H9 (cell line): ENCODE results near the gene CCNY. TPM values are rescaled to one million over a fixed set of nuclear protein-coding genes. Genes with fewer than 3 reads are reported as not detected.

Experiments
- DNase-seq: peaks from one replicate; pipeline ENCODE4 v3.0.0-alpha.2; 2017
- H2AFZ ChIP-seq: one replicate; pipeline ENCODE4 v1.6.1; 2013; ENCODE audit warnings: mild to moderate bottlenecking, low read length, control low read depth, moderate library complexity
- H2AK5ac ChIP-seq: 2 replicates; pipeline ENCODE4 v1.6.1; 2013; ENCODE audit warnings: low read length, control low read depth, mixed read lengths; ENCODE audit not compliant: insufficient read length
- H2BK120ac ChIP-seq: one replicate; pipeline ENCODE4 v1.6.1; 2013; ENCODE audit warnings: low read depth, mild to moderate bottlenecking, low read length, control low read depth, inconsistent platforms; ENCODE audit not compliant: poor library complexity, severe bottlenecking
- H2BK12ac ChIP-seq: 2 replicates; pipeline ENCODE4 v1.6.1; 2013; ENCODE audit warnings: low read length, control low read depth, mixed read lengths, low read depth; ENCODE audit not compliant: insufficient read length
- H2BK15ac ChIP-seq: 2 replicates; pipeline ENCODE4 v1.6.1; 2013; ENCODE audit warnings: low read depth, low read length, control low read depth
- H2BK20ac ChIP-seq: one replicate; pipeline ENCODE4 v1.6.1; 2013; ENCODE audit warnings: low read depth, mild to moderate bottlenecking, low read length, control low read depth, inconsistent platforms; ENCODE audit not compliant: poor library complexity, severe bottlenecking
- H2BK5ac ChIP-seq: 2 replicates; pipeline ENCODE4 v1.6.1; 2013; ENCODE audit warnings: low read length, control low read depth, mixed read lengths; ENCODE audit not compliant: insufficient read length
- H3K14ac ChIP-seq: 2 replicates; pipeline ENCODE4 v1.6.1; 2013; ENCODE audit warnings: low read length, control low read depth; ENCODE audit not compliant: insufficient read depth
- H3K18ac ChIP-seq: 2 replicates; pipeline ENCODE4 v1.6.1; 2013; ENCODE audit warnings: low read depth, mild to moderate bottlenecking, mixed read lengths, low read length, control low read depth; ENCODE audit not compliant: insufficient read length
- H3K23ac ChIP-seq: 2 replicates; pipeline ENCODE4 v1.6.1; 2013; ENCODE audit warnings: low read length, control low read depth, mixed read lengths, low read depth; ENCODE audit not compliant: insufficient read length
- H3K23me2 ChIP-seq: 2 replicates; pipeline ENCODE4 v1.6.1; 2013; ENCODE audit warnings: low read depth, mild to moderate bottlenecking, mixed read lengths, low read length, control low read depth; ENCODE audit not compliant: insufficient read length, poor library complexity, severe bottlenecking
- H3K27ac ChIP-seq: 2 replicates; pipeline ENCODE4 v1.5.1; 2013; ENCODE audit warnings: low read length, control low read depth, mixed read lengths, low read depth; ENCODE audit not compliant: insufficient read length
- H3K27me3 ChIP-seq: 2 replicates; pipeline ENCODE4 v1.6.1; 2013; ENCODE audit warnings: low read length, control low read depth, inconsistent platforms; ENCODE audit not compliant: insufficient read depth
- H3K4ac ChIP-seq: 2 replicates; pipeline ENCODE4 v1.6.1; 2013; ENCODE audit warnings: low read depth, mild to moderate bottlenecking, control low read depth, inconsistent platforms, low read length, moderate library complexity
- H3K4me1 ChIP-seq: 2 replicates; pipeline ENCODE4 v1.6.1; 2013; ENCODE audit warnings: low read length, control low read depth, inconsistent platforms; ENCODE audit not compliant: insufficient read depth
- H3K4me2 ChIP-seq: 2 replicates; pipeline ENCODE4 v1.6.1; 2013; ENCODE audit warnings: low read length, control low read depth, mixed read lengths; ENCODE audit not compliant: insufficient read length, insufficient read depth
- H3K56ac ChIP-seq: 2 replicates; pipeline ENCODE4 v1.6.1; 2013; ENCODE audit warnings: low read depth, mild to moderate bottlenecking, mixed read lengths, low read length, control low read depth; ENCODE audit not compliant: insufficient read length
- H3K79me1 ChIP-seq: 2 replicates; pipeline ENCODE4 v1.6.1; 2013; ENCODE audit warnings: low read depth, mild to moderate bottlenecking, moderate library complexity, low read length, control low read depth, inconsistent platforms; ENCODE audit not compliant: insufficient read depth, poor library complexity, severe bottlenecking
- H3K79me2 ChIP-seq: 2 replicates; pipeline ENCODE4 v1.6.1; 2013; ENCODE audit warnings: low read length, control low read depth, inconsistent platforms; ENCODE audit not compliant: insufficient read depth
- H3K9ac ChIP-seq: 2 replicates; pipeline ENCODE4 v1.6.1; 2013; ENCODE audit warnings: low read length, control low read depth, mixed read lengths; ENCODE audit not compliant: insufficient read length; ENCODE audit errors: extremely low read depth
- H3K9me3 ChIP-seq: one replicate; pipeline ENCODE4 v1.6.1; 2013; ENCODE audit warnings: low read depth, low read length, inconsistent platforms; ENCODE audit not compliant: control insufficient read depth
- H3T11ph ChIP-seq: one replicate; pipeline ENCODE4 v1.6.1; 2013; ENCODE audit warnings: mild to moderate bottlenecking, low read length, control low read depth, inconsistent platforms
- H4K20me1 ChIP-seq: one replicate; pipeline ENCODE4 v1.6.1; 2013; ENCODE audit not compliant: control insufficient read depth, insufficient read length, insufficient read depth
- H4K5ac ChIP-seq: 2 replicates; pipeline ENCODE4 v1.6.1; 2013; ENCODE audit warnings: low read depth, mild to moderate bottlenecking, mixed read lengths, low read length, control low read depth; ENCODE audit not compliant: insufficient read length
- H4K8ac ChIP-seq: replicated peaks from 2 replicates; pipeline ENCODE4 v1.6.1; 2013; ENCODE audit warnings: low read length, control low read depth, mixed read lengths, low read depth; ENCODE audit not compliant: insufficient read length
- H4K91ac ChIP-seq: 2 replicates; pipeline ENCODE4 v1.6.1; 2013; ENCODE audit warnings: low read depth, mild to moderate bottlenecking, moderate library complexity, mixed read lengths, low read length, control low read depth; ENCODE audit not compliant: insufficient read length
- H3K27ac Mint-ChIP-seq, 3 experiments: 2 replicates in 2 of 3; 3 replicates in 1 of 3; pipeline ENCODE4 v1.8.0; 2020 to 2021; ENCODE audit warnings: mixed read lengths in 3 of 3, mild to moderate bottlenecking in 1 of 3, moderate library complexity in 1 of 3
- H3K27me3 Mint-ChIP-seq: 2 replicates; pipeline ENCODE4 v1.8.0; 2021; ENCODE audit warnings: low read depth, mild to moderate bottlenecking, moderate library complexity, mixed read lengths
- H3K36me3 Mint-ChIP-seq, 3 experiments: 2 replicates in 2 of 3; 3 replicates in 1 of 3; pipeline ENCODE4 v1.8.0; 2020 to 2021; ENCODE audit warnings: low read depth in 3 of 3, mixed read lengths in 3 of 3; ENCODE audit not compliant: insufficient read depth in 1 of 3
- H3K4me1 Mint-ChIP-seq, 2 experiments: 2 replicates each; pipeline ENCODE4 v1.8.0; 2020; ENCODE audit warnings: mixed read lengths in 2 of 2
- H3K4me3 Mint-ChIP-seq, 2 experiments: 2 replicates in 1 of 2; 3 replicates in 1 of 2; pipeline ENCODE4 v1.8.0; 2020 to 2021; ENCODE audit warnings: mild to moderate bottlenecking in 2 of 2, mixed read lengths in 2 of 2, moderate library complexity in 1 of 2
- H3K9me3 Mint-ChIP-seq, 2 experiments: 2 replicates in 1 of 2; 3 replicates in 1 of 2; pipeline ENCODE4 v1.8.0; 2020; ENCODE audit warnings: mild to moderate bottlenecking in 2 of 2, mixed read lengths in 2 of 2, moderate library complexity in 1 of 2
- CTCF ChIP-seq: fragments of 200-600 bp; sonication (generic); conservative IDR thresholded peaks from 3 replicates; pipeline ENCODE4 v1.8.0; 2021; ENCODE audit warnings: antibody characterized with exemption, mild to moderate bottlenecking
- WGBS: extraction: QIAGEN DNeasy Blood & Tissue Kit; methylation state at CpG from one replicate; pipeline ENCODE4 v1.1.7; 2013; ENCODE audit warnings: missing lambda C conversion rate, low lambda C conversion rate, mixed read lengths; ENCODE audit not compliant: insufficient read length; ENCODE audit errors: extremely low coverage; 5-methylcytosine and 5-hydroxymethylcytosine counted together
- total RNA-seq: library from RNA; stranded (reverse); gene quantifications from 2 replicates; pipeline ENCODE4 v1.2.1, GENCODE V29; 2021

The CCNY gene
- total RNA-seq, 1 experiment from 2014 or later = 62.1 TPM

- no CpG with 5 or more reads among the region's 41 CpGs for WGBS
- no peaks in the 10 kb centered on the region for H3K27me3 Mint-ChIP-seq
- Histone ChIP-seq H3K27ac (no peak overlapping the region), H3K23me2 (no peaks in the 10 kb centered on the region), H2BK5ac (no peak overlapping the region), H3K79me1 (no peaks in the 10 kb centered on the region), H2BK12ac (no peak overlapping the region), H3K23ac (no peak overlapping the region), H4K5ac (no peak overlapping the region), H2BK15ac (no peak overlapping the region), H3K4ac (no peak overlapping the region), H3T11ph (no peak overlapping the region), H3K14ac (no peak overlapping the region), H4K8ac (no peak overlapping the region), H3K9ac (no peak overlapping the region), H2BK120ac (no peak overlapping the region), H3K4me1 (no peaks in the 10 kb centered on the region), H4K20me1 (no peaks in the 10 kb centered on the region), H2AFZ (no peak overlapping the region), H3K27me3 (no peaks in the 10 kb centered on the region), H3K79me2 (peaks cover 16% of the 10 kb centered on the region; the same call in 1 of the 2 replicates), H2AK5ac (no peak overlapping the region), H3K4me2 (no peak overlapping the region), H2BK20ac (no peak overlapping the region), H4K91ac (no peak overlapping the region), H3K18ac (no peak overlapping the region), H3K9me3 (no peaks in the 10 kb centered on the region), H3K56ac (no peak overlapping the region)
- no peak overlapping the region for H3K4me3 Mint-ChIP-seq
- no peak for DNase-seq
- TF ChIP-seq CTCF = no peak
- peaks cover 12 to 13% of the 10 kb centered on the region in 2 experiments for H3K4me1 Mint-ChIP-seq
- no peaks in the 10 kb centered on the region for H3K9me3 Mint-ChIP-seq
- no peak overlapping the region for H3K27ac Mint-ChIP-seq
- no peaks in the 10 kb centered on the region for H3K36me3 Mint-ChIP-seq
Observed at GRCh38 chr10:35362701-35363350, 26.5 kb downstream of the CCNY start.
